Measurements from ENCODE around the gene ISCU.
"Not testable (repeated sequence)": the region's sequence is repeated elsewhere in the genome, so short reads cannot be mapped to it uniquely, and the experiment has no call there.

Gene ISCU

DNA sequence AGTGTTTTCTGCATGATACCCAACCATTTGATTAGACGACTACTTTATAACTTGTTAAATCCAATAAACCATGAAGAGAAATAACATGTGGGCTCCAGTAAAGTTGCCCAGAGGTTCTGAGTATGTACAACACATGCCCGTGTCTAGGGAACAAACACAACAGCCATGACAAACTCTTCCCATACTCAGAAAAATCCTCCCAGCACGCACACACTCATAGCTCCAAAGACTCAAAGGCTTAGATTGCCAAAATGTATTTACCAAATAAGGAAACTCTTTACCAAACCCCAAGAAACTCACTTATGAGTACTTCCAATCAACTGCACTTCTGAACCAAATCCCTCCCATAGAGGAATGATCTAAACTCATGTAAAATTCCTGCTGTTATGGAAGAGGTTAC lies 18.7 kb upstream of the ISCU start:
- DNase-seq (ENCODE audit: low read depth in 2 of 2), result no peak

DNA sequence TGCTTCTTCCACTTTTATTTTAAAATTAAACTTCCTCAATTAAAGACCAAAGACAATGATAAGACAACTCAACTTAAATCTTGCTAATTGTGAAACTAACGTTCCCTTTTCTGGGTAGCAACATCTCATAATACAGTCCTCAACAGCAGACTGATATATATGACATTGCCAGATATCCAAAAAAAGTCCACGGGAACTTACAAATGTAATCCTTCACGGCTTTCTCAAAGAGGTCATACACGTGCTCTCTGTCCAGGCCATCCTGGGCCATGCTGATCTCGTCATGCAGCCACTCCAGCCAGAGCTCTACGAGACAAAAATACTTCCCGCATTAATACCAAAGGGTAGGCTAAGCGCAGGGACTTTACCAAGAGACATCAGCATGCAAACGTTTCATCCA lies 14.7 kb upstream of the ISCU start:
- DNase-seq (ENCODE audit: low read depth in 2 of 2), result no peak

DNA sequence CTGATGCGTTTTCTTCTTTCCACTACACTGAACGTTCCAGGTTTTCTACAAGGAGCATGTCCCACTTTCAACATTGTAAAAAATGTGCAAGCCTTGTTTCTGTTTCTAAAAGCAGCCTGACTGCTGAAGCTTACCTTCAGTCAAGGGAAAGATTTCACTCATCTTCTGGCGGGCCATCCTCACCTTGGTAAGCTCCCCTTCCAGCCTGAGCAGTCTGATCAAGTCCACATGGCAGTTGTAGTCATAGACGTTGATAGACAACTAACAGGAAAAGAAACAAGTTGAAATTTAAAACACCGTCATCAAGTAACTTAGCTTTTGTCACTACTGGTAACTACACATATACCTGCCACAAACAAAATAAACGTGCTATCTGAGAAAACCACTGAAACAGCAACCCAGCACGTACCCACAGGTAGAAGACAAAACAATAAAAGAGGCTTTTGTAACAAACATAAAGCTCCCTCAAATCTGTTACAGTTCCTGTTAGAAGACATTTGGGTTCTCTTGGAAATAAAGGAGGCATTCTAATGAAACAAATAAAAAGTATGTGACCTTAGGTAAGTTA lies 13.4 kb upstream of the ISCU start:
- no peak for DNase-seq (ENCODE audit: low read depth in 2 of 2)

DNA sequence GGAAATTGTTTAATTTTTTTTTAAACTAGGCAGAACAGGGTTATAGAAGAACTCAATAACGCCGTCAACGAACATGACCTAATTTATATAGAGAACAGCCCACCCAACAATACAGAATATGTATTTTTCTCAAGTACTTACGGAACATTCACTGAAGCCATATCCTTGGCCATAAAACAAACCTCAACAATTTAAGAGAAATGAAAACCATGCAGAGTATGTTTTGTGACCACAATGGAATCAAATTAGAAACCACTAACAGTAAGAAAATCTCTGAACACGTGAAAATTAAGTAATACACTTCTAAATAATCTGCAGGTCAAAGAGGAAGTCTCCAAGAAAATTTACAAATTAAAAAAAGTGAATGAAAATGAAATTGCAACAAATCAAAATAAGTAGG lies 10.9 kb upstream of the ISCU start:
- DNase-seq (ENCODE audit: low read depth in 2 of 2), result no peak

DNA sequence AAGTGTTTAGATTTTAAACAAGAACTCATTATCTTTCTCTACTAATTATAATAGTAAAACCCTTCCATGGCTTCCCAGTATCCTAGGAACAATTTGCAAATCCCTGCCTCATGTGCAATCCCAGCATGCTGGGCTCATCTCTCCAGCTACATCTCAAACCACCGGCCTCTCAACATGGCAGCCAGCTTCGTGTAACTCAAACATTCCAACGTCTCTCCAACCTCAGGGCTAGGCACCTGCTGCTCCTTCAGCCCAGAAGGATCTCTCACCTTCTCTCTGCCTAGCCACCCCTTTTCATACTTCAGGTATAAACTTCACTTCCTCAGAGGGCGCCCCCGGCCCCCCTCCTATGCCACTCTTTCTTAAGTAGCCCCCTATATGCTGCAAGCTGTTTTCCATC lies 8.6 kb upstream of the ISCU start:
- DNase-seq (ENCODE audit: low read depth in 2 of 2), result no peak

DNA sequence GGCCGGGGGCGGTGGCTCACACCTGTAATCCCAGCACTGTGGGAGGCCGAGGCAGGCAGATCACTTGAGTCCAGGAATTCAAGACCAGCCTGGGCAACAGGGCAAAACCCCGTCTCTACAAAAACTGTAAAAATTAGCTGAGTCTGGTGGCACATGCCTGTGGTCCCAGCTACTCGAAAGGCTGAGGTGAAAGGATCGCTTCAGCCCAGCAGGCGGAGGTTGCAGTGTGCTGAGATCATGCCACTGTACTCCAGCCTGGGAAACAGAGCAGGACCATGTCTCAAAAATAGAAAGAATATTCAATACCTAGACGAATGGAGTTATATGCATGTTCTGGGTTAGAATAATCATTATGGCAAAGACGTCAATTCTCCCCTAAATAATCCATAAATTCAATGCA lies 7.0 kb upstream of the ISCU start:
- DNase-seq (ENCODE audit: low read depth in 2 of 2), result not testable (repeated sequence)

DNA sequence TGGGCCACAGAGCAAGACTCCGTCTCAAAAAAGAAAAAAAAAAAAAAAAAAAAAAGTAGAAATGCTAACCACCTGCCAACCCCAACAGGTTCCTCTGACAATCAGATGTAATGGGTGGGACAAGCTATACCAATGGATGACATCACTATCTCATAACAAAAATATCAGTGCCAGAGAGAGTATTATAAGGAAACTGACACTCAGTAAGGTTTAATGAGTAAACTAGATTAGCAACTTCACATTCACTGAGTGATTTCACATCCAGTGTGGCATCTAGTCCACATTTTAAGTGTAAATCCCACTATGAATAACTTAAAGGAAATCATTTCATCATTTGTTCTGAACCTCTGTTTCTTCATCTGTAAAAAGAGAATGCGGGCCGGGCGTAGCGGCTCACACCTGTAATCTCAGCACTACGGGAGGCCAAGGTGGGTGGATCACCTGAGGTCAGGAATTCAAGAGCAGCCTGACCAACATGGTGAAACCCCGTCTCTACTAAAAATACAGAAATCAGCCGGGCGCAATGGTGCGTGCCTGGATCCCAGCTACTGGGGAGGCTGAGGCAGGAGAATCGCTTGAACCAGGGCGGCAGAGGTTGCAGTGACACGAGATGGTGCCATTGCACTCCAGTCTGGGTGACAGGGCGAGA lies 3.3 kb upstream of the ISCU start:
- DNase-seq (ENCODE audit: low read depth in 2 of 2), result no peak

DNA sequence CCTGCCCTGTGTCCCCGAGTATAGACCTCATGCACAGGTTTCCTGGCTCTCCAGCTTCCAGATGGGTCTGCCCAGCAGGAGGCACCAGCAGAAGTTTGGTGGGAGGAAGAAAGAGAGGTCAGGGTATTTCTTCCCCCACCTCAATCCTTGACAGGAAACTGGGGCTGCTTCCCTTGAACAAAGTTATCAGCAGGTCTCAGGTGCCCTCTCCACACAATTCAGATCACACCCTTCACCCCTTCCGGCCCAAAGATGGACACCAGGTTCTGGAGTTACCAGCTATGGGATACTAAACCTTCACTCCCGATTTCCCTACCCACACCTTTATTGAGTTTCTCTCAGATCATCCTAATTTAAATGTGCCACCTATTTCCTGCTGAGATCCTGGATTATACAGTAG lies 2.6 kb upstream of the ISCU start:
- DNase-seq (ENCODE audit: low read depth in 2 of 2), result no peak

DNA sequence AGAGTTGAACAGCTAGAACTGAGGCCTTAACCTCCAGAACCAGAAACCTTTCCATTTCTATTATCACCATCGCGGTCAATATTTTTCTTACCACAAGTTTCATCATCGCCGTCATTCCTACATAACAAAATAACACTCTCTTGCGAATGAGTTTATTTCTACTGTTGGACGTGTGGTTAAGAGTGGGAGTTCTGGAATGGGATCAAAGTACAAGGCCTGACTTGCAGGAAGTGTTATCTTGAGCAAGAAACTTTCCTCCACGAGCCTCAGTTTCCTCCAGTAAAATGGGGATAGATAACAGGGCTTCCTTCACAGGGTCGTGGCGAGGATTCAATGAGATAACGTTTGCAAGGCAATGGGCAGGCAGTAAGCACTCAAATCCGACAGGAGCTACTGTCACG lies 2.1 kb upstream of the ISCU start:
- no peak for DNase-seq (ENCODE audit: low read depth in 2 of 2)

DNA sequence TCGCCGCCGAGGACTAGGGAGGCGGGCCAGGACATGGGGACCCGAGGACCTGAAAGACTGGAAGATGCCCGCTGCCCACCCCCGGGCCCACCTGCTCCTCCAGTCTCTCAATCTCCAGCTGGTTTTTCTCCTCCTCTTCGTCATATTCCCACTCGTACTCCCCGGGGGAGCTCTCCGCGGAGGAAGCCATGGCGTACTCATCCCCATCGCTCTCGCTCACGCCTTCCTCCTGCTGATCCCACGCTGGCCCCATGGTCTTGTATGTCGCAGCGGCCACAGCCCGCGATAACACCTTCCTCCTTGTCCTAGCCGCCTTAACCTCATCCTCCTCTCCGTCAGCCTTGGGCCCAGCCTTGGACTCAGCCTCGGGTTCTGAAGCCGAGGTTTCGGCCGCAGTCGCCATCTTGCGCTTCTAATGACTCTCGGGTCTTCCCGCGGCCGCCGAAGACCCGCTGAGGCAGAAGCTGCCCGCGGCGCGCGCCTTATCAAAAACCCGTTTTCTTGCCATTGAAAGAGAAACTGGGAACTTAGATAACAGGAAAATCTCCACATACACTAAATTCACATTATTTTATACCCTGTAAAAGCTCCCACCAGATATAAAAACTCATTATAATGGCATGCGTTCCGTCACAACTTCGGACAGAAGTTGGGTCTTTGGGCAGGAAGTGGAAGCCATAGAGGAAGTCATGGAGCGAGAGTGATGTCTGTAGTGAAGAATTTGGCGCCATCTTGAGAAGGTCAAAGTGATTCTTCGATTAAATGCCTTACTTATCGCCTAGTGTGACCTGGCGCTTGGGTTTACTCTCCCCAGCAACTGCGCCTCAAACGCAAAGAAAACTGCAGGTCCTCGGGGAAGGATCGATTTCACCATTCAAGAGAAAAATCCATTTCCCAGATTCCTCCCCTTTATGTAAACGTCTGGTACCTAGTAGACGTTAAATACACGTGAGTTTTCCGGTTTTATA lies 1.4 kb upstream of the ISCU start, which contains the start of gene SART3:
TSS of gene SART3 (minus strand) at position 422 of the 968 bp plus-strand sequence. CDS start at position 403, 19 bp downstream.
- DNase-seq (ENCODE audit: low read depth in 2 of 2), result peak; percentile 57 to 69

DNA sequence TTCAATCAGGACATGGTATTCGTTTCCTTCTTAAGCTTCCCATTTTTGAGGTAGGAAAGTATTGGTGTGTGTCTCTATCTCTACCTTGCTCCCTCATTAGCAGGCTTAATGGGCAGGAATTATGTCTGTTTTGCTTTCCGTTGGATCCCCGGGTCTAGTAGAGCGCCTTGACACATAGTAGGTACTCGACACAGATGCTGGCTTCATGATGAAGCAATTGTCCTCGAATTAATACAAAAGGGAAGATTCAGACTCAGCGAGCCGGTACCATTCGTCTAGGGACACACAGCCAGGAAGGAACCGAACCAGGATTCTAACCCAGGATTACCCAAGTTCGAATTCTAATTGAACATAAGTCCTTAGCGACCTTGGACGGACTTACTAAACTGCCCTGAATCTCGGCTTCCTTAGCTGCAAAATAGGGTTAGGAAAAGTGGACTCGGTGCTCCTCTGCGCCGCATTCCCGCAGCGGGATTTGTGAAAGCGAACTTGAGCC lies 496 bp upstream of the ISCU start:
- no peak for DNase-seq (ENCODE audit: low read depth in 2 of 2)

DNA sequence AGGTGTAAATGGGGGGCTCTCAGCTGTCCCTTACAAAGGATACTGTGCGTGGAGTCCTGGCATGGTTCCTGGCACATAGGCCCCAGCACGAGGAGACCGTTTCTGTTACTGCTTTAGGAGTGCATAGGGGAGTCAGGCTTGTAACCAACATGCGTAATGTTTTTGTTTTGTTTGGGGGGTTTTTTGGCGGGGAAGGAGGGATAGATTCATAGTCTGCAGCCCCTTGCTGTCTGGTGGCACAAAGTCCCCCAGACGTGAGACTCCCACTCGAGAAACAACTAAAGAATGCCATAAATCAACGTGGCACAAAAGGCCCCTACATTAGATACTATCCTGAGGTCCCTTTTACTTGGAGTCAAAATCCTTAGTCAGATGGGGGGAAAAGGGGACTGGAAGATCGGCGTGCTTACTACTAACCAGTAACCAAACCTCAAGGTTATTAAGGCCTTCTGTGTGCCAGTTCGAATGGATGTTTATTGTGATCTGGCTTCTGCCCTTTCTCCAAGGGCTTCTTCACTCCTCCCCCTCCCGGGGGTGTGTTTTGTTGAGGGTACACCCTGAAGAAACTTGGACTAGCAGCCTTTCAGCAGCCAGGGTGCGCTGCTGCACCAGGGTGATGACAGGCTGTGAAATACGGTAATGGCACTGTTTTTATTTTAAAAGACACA lies 874 bp downstream of the ISCU start:
- DNase-seq (ENCODE audit: low read depth in 2 of 2), result peak; percentile 70 to 83

DNA sequence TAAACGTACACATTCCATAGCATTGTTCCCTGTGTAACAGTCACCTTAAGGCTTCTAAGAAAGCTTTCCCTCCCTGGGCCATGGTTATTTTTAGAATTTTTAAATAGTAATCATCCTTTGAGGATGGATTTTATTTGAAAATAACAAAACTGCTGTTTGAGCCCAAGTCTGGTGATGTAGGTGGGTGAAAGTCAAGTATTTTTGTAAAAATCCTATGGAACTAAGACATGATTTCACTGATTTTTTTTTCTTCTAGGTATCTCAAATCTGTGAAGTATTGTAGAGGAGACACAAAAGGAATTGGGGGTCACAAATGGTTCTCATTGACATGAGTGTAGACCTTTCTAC lies 1.4 kb downstream of the ISCU start:
- DNase-seq (ENCODE audit: low read depth in 2 of 2), result no peak

DNA sequence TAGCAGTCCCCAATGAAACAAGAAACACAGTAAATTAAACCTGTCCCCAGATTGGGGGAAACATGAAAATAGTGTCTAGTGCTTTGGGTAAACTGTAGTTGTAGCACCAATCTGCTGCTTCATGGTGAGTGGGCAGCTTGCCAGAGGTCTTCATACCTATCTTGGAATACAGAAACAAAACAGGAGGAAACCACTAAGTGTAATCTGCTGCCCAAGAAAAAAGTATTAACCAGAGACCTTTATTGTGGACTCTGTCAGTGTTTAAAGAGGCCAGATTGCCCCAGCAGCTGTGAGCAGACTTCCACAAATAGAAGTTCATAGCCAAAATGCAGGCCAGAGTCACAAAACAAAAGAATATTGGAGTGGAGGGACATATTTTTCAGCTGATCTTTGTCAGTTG lies 2.3 kb downstream of the ISCU start:
- no peak for DNase-seq (ENCODE audit: low read depth in 2 of 2)

DNA sequence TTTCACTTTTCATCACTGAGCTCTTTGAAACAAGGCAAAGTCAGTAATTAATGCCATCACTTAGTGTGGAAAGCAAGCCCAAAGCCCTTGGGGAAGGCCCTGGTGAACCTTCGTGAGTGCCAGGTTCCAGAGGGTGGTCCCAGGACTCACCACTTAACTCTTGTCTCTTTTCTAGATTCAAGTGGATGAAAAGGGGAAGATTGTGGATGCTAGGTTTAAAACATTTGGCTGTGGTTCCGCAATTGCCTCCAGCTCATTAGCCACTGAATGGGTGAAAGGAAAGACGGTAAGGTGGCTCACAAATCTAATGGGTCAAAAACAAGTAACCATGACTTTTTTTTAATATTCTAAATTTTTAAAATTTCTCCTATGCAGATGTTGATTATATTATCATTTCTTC lies 2.8 kb downstream of the ISCU start:
- DNase-seq (ENCODE audit: low read depth in 2 of 2), result no peak

DNA sequence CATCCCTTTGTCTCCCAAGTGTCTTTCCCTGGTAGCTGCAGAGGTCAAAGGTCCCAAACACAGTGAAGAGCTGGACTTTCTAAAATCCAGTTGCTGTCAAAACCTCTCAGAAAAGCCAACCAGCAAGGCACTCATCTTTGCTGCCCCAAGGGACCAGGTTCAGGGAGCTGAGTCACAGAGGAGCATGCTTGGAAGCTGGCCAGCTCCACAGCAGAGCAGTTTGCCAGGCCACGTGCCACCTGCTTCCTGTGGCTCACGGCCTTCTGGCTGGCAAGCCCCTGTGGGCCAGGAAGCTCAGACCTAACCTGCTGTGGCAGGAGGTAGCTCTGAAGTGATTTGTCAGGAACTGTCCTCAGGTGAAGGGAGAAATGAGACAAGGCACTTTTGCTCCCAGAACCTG lies 3.6 kb downstream of the ISCU start:
- peak; percentile 41 to 45 for DNase-seq (ENCODE audit: low read depth in 2 of 2)

DNA sequence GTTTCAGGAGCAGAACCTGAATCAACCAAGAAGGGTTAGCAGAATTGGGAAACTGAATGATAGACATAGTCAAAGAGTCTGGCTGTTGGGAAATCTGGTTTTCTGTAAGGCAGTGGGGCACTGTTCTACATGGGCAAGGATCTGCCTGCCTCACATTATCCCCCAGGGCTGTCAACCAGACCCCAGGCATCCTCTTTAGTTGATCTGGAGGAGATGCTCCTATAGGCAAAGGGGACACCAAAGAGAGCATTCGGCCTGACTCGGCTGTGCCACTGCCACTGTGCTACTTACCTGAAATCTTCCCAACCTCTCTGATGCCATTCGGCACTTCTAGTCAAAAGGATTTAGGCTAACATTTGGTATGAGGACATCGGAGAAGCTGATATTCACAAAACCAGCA lies 4.1 kb downstream of the ISCU start:
- DNase-seq (ENCODE audit: low read depth in 2 of 2), result no peak

DNA sequence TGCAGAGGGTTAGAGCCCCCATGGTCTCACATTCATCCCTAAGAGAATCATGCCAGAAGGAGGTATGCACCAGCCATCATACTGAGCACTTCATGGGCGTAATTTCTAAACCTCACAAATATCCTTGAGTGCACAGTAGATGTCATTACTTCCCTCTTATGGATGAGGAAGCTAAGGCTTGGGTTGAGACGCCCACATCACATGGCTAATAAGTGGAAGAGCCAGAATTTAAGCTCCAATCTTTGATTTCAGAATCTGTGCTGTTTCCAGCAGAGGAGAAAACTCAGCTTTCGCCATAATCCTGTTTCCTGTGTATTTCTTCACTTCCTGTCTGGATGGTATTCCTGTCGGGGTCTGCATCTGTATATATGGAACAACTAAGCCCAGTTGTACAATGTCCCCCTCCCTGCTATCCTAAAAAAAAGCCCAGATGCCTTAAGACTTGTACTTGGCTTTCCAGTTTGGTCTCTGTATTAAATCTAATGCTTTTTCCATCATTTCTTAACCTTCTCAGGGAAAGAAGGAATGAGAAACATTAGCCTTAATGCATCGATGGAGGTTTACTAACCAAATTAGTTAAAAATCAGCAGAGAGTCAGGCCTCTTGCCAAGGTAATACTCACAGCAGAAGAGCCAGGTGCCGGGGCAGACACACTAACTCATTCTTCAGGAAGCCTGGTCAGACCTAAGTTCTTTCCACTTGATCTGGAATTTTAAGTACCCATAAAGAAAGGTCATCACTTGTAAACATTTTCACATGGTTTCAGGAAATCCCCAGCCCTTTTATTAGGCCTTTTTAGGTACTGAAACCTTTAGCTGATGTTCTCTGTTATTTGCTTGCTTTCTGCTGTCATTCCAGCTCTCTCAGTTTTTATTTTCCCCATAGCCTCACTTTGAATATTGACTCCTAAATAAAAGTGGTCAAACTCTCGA lies 5.3 kb downstream of the ISCU start:
- no peak for DNase-seq (ENCODE audit: low read depth in 2 of 2)

DNA sequence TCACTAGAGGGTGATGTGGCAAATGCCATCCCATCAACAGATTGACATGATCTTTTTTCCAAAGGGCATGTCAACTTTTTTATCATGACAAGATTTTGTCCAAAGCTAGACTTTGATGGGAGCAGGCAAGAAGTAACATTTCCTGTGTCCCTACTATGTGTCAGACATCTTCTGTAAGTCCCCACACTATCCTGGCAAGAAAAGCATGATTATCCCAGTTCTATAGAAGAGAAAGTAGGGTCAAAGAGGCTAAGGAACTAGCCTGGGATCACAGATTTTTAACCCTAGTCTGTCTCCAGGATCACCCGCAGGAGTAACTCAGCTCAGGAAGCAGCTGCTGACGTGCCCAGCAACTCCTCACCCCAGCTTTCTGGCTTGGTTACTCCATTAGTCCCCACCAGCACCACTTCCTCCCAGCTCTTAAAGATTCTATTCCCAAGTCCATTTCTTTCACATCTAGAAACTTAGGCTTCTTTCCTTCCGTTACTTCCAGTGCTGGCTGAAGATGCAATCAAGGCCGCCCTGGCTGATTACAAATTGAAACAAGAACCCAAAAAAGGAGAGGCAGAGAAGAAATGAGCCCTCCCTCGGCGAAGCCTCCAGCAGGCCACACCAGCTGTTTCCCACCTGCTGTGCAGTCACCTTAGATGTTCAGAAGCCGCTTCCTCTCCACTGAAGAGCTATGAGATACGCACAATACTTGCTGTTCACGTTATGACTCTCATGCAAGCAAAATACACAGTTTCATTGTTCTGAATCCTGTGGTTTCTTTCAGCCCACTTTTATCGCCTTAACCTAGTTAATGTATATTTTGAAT lies 6.2 kb downstream of the ISCU start:
- peak; percentile 45 to 54 for DNase-seq (ENCODE audit: low read depth in 2 of 2)

Measured in stimulated activated CD4-positive, alpha-beta T cell treated with anti-CD3 and anti-CD28 coated beads, Interleukin-12 subunit alpha, Interleukin-12 subunit beta, amount 100 ng/mL, for 24 hours (primary cell).